ENCODE data around the gene ZNF354B.
"Not testable (repeated sequence)": the region's sequence is repeated elsewhere in the genome, so short reads cannot be mapped to it uniquely, and the experiment has no call there.

Gene ZNF354B

DNA sequence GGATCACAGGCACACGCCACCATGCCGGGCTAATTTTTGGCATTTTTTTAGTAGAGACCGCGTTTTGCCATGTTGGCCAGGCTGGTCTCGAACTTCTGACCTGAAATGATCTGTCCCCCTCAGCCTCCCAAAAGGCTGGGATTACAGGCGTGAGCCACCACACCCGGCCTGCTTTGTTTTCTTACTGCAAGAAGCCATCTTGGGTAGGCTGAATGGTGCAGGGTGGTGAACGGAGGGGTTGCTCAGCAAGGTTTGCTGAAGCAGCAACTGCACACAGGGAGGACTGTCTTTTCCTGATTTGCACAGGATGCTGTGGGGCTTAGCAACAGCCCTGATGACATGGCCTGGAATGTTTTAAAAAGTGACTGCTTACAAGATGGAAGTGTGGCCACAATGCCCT, 10.7 kb downstream of the ZNF354B start:
- DNase-seq (ENCODE audit: insufficient read length, low spot score) (no peak), FAIRE-seq (no peak)
- TF ChIP-seq POLR2A (IDR thresholded peaks at IDR 0.05; ENCODE audit: low read depth, low read length) (no peak), PAX5 (IDR thresholded peaks at IDR 0.05; ENCODE audit: insufficient read depth, low read length, severe bottlenecking) (no peak), POU2F2 (IDR thresholded peaks at IDR 0.05; ENCODE audit: low read depth, low read length) (no peak)

DNA sequence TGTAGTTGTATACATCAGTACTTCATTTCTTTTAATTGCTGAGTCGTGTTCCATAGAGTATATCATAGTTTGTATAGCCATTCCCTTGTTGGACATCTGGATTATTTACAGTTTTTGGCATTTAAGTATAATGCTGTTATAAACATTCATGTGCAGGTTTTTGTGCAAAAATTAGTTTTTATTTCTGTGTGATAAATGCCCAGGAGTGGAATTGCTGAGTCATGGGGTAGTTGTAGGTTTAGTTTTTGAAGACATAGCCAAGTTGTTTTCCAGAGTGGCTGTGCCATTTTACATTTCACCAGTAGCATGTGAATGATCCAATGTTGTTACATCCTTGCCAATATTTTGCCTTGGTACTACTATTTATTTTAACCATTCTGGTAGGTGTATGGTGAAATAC, 12.5 kb downstream of the ZNF354B start:
- FAIRE-seq: no peak
- DNase-seq (ENCODE audit: insufficient read length, low spot score): no peak
- no peak for TF ChIP-seq SPI1 (IDR thresholded peaks at IDR 0.05; ENCODE audit: low read depth, low read length)

DNA sequence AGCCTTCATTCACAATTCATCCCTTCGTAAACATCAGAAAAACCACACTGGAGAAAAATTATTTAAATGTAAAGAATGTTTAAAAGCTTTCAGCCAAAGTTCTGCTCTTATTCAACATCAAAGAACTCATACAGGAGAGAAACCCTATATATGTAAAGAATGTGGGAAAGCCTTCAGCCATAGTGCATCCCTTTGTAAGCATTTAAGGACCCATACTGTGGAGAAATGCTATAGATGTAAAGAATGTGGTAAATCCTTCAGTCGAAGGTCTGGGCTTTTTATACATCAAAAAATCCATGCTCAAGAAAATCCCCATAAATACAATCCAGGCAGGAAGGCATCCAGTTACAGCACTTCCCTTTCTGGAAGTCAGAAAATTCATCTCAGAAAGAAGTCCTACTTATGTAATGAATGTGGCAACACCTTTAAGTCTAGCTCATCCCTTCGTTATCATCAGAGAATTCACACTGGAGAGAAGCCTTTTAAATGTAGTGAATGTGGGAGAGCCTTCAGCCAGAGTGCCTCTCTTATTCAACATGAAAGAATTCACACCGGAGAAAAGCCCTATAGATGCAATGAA, 23.5 kb downstream of the ZNF354B start:
- not testable (repeated sequence) for FAIRE-seq; DNase-seq (ENCODE audit: insufficient read length, low spot score)

DNA sequence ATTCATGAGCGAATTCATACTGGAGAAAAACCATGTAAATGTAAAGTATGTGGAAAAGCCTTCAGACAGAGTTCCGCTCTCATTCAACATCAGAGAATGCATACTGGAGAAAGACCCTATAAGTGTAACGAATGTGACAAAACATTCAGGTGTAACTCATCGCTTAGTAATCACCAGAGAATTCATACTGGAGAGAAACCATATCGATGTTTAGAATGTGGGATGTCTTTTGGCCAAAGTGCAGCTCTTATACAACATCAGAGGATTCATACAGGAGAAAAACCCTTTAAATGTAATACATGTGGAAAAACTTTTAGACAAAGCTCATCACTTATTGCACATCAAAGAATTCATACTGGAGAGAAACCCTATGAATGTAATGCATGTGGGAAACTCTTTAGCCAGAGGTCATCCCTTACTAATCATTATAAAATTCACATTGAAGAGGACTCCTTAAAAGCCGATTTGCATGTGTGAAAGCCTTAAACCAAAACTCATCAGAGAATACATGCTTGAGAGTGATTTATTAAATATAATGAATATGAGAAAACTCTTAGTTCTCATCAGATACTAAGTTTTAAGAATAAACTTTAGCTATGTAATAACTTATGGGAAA, 24.2 kb downstream of the ZNF354B start:
- peak; percentile 26 for FAIRE-seq
- TF ChIP-seq SPI1 (IDR thresholded peaks at IDR 0.05; ENCODE audit: low read depth, low read length) (no peak), TAF1 (IDR thresholded peaks at IDR 0.05; ENCODE audit: low read depth, low read length) (no peak), PAX5 (IDR thresholded peaks at IDR 0.05; ENCODE audit: insufficient read depth, low read length, severe bottlenecking) (no peak), POLR2A (IDR thresholded peaks at IDR 0.05; ENCODE audit: low read depth, low read length) (no peak), POU2F2 (IDR thresholded peaks at IDR 0.05; ENCODE audit: low read depth, low read length) (no peak), POLR2AphosphoS5 (IDR thresholded peaks at IDR 0.05; ENCODE audit: low read depth, low read length) (no peak)
- no peak for DNase-seq (ENCODE audit: insufficient read length, low spot score)

DNA sequence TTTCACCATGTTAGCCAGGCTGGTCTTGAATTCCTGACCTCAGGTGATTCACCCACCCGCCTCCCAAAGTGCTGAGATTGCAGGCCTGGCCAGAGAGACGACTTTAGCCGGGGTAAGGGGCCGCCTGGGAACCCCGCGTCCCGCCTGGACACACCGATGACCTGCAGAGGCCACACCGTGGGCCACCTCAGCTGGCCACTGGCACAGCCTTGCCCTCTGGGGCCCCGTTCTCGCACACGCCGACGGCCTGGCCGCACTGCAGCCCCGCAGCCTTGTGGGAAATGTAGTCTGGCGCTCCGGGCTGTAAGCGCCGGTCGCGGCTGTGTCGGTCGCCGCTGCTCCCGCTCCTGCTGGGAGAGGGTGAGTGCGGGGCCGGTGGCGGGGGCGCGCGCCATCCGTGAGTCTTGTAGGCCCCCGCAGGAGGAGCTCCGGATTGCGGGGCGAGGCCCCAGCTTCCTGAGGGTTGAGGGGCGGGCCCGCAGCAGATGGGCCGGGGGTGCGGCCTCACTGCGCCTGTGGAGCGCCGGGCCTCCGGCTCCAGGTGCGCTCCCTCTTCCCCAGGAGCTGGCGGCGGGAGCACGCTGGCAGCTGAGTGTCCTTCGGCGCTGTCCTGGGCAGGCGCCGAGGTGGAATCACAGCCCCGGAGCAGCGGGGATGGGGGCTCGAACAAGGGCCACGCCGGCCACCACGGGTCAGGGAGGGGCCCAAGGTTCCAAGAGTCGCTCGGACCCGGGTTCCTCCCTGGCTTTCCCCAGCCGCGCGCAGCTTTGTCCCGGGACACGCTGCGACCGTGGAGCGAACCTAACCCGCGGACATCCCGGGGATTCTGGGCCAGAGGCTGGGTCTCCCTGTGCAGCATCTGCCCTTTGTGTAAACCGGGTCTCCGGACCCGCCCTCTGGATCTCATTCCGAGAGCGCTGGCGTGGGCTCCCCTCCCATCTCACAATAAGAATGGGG, 36.1 kb downstream of the ZNF354B start, which contains the start of gene ZFP2:
Gene ZFP2 (plus strand): TSS at position 299 of the 957 bp plus-strand sequence. CDS start 35,401 bp downstream, outside the sequence.
- FAIRE-seq (no peak), DNase-seq (ENCODE audit: insufficient read length, low spot score) (peak; percentile 5)
- TF ChIP-seq POLR2A (IDR thresholded peaks at IDR 0.05; ENCODE audit: low read depth, low read length): no peak
- TF ChIP-seq PAX5 (IDR thresholded peaks at IDR 0.05; ENCODE audit: insufficient read depth, low read length, severe bottlenecking): no peak
- TF ChIP-seq SPI1 (IDR thresholded peaks at IDR 0.05; ENCODE audit: low read depth, low read length): no peak
- TF ChIP-seq TAF1 (IDR thresholded peaks at IDR 0.05; ENCODE audit: low read depth, low read length): no peak
- no peak for TF ChIP-seq POLR2AphosphoS5 (IDR thresholded peaks at IDR 0.05; ENCODE audit: low read depth, low read length)
- TF ChIP-seq POU2F2 (IDR thresholded peaks at IDR 0.05; ENCODE audit: low read depth, low read length): no peak

DNA sequence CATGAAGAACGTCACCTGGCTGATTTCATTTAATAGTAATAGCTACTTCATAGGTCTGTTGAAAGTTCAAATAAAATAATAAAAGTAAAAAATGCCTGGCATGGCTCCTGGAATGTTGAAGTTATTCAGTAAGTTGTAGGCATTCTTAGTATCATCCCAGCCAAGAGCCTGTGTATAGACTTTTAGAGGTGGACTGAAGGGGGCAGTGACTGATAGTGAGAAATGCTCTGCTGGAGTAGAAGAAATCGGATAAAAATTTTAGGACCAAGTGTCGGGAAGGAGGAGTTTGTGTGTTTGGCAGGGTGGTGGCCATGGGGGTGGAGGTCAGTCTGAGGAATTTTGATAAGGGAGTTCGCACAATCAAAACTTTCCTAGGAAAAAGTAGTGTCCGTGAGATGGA, 39.5 kb downstream of the ZNF354B start:
- no peak for TF ChIP-seq POU2F2 (IDR thresholded peaks at IDR 0.05; ENCODE audit: low read depth, low read length)
- TF ChIP-seq SPI1 (IDR thresholded peaks at IDR 0.05; ENCODE audit: low read depth, low read length): no peak
- no peak for TF ChIP-seq POLR2A (IDR thresholded peaks at IDR 0.05; ENCODE audit: low read depth, low read length)
- no peak for TF ChIP-seq POLR2AphosphoS5 (IDR thresholded peaks at IDR 0.05; ENCODE audit: low read depth, low read length)
- no peak for TF ChIP-seq PAX5 (IDR thresholded peaks at IDR 0.05; ENCODE audit: insufficient read depth, low read length, severe bottlenecking)
- no peak for TF ChIP-seq TAF1 (IDR thresholded peaks at IDR 0.05; ENCODE audit: low read depth, low read length)
- no peak for FAIRE-seq
- DNase-seq (ENCODE audit: insufficient read length, low spot score): no peak

DNA sequence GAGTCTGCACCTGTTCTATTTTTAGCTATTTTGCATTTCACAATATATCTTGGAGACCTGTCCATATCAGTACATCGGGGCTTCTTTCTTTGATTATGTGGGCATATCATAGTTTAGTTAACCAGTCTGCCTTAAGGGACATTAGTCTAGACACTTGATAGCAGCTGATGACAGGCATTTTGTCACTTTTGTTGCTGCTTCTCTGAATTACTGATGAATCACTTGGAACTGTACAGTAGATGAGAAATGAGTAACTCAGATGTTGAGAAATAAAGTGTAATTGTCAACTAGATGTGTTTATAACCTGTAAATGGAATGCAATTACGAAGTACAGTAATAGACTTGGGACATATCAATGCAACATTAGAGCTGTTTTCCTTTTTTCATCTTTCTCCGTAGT, 43.1 kb downstream of the ZNF354B start:
- TF ChIP-seq POU2F2 (IDR thresholded peaks at IDR 0.05; ENCODE audit: low read depth, low read length): no peak
- FAIRE-seq: no peak
- DNase-seq (ENCODE audit: insufficient read length, low spot score): no peak

DNA sequence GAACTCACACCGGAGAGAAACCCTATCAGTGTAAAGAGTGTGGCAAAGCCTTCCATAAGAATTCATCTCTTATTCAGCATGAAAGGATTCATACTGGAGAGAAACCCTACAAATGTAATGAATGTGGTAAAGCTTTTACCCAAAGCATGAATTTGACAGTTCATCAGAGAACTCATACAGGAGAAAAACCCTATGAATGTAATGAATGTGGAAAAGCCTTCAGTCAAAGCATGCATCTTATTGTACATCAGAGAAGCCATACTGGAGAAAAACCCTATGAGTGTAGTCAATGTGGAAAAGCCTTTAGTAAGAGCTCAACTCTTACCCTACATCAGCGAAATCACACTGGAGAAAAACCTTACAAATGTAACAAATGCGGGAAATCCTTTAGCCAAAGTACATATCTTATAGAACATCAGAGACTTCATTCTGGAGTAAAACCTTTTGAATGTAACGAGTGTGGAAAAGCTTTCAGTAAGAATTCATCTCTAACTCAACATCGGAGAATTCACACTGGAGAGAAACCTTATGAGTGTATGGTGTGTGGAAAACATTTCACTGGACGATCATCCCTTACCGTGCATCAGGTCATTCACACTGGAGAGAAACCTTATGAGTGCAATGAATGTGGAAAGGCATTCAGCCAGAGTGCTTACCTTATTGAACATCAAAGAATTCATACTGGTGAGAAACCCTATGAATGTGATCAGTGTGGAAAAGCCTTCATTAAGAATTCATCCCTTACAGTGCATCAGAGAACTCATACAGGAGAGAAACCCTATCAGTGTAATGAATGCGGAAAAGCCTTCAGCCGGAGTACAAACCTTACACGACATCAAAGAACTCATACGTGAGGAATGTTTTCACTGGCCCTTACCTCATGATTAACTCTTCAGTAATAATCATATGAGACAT, 72.3 kb downstream of the ZNF354B start:
- DNase-seq (ENCODE audit: insufficient read length, low spot score) (no peak), FAIRE-seq (no peak)
- TF ChIP-seq PAX5 (IDR thresholded peaks at IDR 0.05; ENCODE audit: insufficient read depth, low read length, severe bottlenecking) (no peak), SPI1 (IDR thresholded peaks at IDR 0.05; ENCODE audit: low read depth, low read length) (no peak)
